SK-N-SH (cell line): ENCODE measurements around the gene CLEC7A.

Experiments
- CHD2 ChIP-seq: fragments of 150-350 bp; IDR thresholded peaks from 2 replicates; pipeline ENCODE4 v1.6.1; 2018; ENCODE audit warnings: low read length; ENCODE audit not compliant: partially characterized antibody
- EZH2phosphoT487 ChIP-seq: fragments of 200-600 bp; sonication (generic); IDR thresholded peaks from 2 replicates; pipeline ENCODE4 v1.6.1; 2017; ENCODE audit warnings: low read depth, mixed run types, mild to moderate bottlenecking, antibody characterized with exemption, moderate library complexity, borderline replicate concordance
- FOSL2 ChIP-seq: IDR thresholded peaks from 2 replicates; pipeline ENCODE4 v1.4.0; 2012; ENCODE audit warnings: low read depth, mild to moderate bottlenecking, moderate library complexity, borderline replicate concordance
- GABPA ChIP-seq: IDR thresholded peaks from 2 replicates; pipeline ENCODE4 v1.4.0; 2012; ENCODE audit warnings: low read depth, mild to moderate bottlenecking
- JUND ChIP-seq: IDR thresholded peaks from 2 replicates; pipeline ENCODE4 v1.4.0; 2012
- POLR2AphosphoS5 ChIP-seq: IDR thresholded peaks from 2 replicates; pipeline ENCODE4 v1.6.1; 2012; ENCODE audit warnings: low read depth, low read length
- RAD21 ChIP-seq: IDR thresholded peaks from 2 replicates; pipeline ENCODE4 v1.6.1; 2012; ENCODE audit warnings: mild to moderate bottlenecking, low read length
- RCOR1 ChIP-seq: fragments of 150-350 bp; IDR thresholded peaks from 2 replicates; pipeline ENCODE4 v1.6.1; 2017; ENCODE audit warnings: antibody characterized with exemption, low read length
- YY1 ChIP-seq: IDR thresholded peaks from 2 replicates; pipeline ENCODE4 v1.4.0; 2012; ENCODE audit warnings: low read depth, mild to moderate bottlenecking
- TF ChIP-seq, protein P1 (sequence below): fragments of 200-600 bp; sonication (generic); IDR thresholded peaks from 2 replicates; pipeline ENCODE4 v1.6.1; 2017; ENCODE audit warnings: antibody characterized with exemption, mild to moderate bottlenecking, moderate library complexity
- TF ChIP-seq, protein P2 (sequence below): IDR thresholded peaks from 2 replicates; pipeline ENCODE4 v1.6.1; 2012; ENCODE audit warnings: mild to moderate bottlenecking, low read depth, low read length, moderate library complexity
- TF ChIP-seq, protein P3 (sequence below): IDR thresholded peaks from 2 replicates; pipeline ENCODE4 v1.4.0; 2012; ENCODE audit warnings: low read depth, borderline replicate concordance
- TF ChIP-seq, protein P4 (sequence below): IDR thresholded peaks from 2 replicates; pipeline ENCODE4; 2012
- TF ChIP-seq, protein P5 (sequence below): IDR thresholded peaks from 2 replicates; pipeline ENCODE4 v1.4.0; 2012; ENCODE audit warnings: low read depth

DNA sequence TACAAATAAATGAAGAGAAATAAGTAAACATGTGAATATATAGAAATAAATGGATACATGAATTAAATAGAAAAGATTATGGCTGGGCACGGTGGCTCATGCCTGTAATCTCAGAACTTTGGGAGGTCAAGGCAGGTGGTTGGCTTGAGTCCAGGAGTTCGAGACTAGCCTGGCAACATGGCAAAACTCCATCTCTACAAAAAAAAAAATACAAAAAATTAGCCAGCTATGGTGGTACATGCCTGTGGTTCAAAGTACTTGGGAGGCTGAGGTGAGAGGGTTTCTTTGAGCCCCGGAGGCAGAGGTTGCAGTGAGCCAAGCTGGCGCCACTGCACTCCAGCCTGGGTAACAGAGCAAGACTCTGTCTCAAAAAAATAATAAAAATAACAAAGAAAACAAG is 5.1 kb upstream of the CLEC7A start:
- TF ChIP-seq, protein P1, sequence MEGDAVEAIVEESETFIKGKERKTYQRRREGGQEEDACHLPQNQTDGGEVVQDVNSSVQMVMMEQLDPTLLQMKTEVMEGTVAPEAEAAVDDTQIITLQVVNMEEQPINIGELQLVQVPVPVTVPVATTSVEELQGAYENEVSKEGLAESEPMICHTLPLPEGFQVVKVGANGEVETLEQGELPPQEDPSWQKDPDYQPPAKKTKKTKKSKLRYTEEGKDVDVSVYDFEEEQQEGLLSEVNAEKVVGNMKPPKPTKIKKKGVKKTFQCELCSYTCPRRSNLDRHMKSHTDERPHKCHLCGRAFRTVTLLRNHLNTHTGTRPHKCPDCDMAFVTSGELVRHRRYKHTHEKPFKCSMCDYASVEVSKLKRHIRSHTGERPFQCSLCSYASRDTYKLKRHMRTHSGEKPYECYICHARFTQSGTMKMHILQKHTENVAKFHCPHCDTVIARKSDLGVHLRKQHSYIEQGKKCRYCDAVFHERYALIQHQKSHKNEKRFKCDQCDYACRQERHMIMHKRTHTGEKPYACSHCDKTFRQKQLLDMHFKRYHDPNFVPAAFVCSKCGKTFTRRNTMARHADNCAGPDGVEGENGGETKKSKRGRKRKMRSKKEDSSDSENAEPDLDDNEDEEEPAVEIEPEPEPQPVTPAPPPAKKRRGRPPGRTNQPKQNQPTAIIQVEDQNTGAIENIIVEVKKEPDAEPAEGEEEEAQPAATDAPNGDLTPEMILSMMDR, result no peak
- no peak for TF ChIP-seq POLR2AphosphoS5
- no peak for TF ChIP-seq RAD21
- no peak for TF ChIP-seq EZH2phosphoT487
- TF ChIP-seq, protein P2, sequence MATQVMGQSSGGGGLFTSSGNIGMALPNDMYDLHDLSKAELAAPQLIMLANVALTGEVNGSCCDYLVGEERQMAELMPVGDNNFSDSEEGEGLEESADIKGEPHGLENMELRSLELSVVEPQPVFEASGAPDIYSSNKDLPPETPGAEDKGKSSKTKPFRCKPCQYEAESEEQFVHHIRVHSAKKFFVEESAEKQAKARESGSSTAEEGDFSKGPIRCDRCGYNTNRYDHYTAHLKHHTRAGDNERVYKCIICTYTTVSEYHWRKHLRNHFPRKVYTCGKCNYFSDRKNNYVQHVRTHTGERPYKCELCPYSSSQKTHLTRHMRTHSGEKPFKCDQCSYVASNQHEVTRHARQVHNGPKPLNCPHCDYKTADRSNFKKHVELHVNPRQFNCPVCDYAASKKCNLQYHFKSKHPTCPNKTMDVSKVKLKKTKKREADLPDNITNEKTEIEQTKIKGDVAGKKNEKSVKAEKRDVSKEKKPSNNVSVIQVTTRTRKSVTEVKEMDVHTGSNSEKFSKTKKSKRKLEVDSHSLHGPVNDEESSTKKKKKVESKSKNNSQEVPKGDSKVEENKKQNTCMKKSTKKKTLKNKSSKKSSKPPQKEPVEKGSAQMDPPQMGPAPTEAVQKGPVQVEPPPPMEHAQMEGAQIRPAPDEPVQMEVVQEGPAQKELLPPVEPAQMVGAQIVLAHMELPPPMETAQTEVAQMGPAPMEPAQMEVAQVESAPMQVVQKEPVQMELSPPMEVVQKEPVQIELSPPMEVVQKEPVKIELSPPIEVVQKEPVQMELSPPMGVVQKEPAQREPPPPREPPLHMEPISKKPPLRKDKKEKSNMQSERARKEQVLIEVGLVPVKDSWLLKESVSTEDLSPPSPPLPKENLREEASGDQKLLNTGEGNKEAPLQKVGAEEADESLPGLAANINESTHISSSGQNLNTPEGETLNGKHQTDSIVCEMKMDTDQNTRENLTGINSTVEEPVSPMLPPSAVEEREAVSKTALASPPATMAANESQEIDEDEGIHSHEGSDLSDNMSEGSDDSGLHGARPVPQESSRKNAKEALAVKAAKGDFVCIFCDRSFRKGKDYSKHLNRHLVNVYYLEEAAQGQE, result no peak
- TF ChIP-seq RCOR1, result no peak
- TF ChIP-seq CHD2, result no peak
- TF ChIP-seq YY1, result no peak
- TF ChIP-seq, protein P3, sequence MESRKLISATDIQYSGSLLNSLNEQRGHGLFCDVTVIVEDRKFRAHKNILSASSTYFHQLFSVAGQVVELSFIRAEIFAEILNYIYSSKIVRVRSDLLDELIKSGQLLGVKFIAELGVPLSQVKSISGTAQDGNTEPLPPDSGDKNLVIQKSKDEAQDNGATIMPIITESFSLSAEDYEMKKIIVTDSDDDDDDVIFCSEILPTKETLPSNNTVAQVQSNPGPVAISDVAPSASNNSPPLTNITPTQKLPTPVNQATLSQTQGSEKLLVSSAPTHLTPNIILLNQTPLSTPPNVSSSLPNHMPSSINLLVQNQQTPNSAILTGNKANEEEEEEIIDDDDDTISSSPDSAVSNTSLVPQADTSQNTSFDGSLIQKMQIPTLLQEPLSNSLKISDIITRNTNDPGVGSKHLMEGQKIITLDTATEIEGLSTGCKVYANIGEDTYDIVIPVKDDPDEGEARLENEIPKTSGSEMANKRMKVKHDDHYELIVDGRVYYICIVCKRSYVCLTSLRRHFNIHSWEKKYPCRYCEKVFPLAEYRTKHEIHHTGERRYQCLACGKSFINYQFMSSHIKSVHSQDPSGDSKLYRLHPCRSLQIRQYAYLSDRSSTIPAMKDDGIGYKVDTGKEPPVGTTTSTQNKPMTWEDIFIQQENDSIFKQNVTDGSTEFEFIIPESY, result no peak
- no peak for TF ChIP-seq FOSL2
- no peak for TF ChIP-seq JUND
- TF ChIP-seq, protein P4, sequence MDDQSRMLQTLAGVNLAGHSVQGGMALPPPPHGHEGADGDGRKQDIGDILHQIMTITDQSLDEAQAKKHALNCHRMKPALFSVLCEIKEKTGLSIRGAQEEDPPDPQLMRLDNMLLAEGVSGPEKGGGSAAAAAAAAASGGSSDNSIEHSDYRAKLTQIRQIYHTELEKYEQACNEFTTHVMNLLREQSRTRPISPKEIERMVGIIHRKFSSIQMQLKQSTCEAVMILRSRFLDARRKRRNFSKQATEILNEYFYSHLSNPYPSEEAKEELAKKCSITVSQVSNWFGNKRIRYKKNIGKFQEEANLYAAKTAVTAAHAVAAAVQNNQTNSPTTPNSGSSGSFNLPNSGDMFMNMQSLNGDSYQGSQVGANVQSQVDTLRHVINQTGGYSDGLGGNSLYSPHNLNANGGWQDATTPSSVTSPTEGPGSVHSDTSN, result no peak
- TF ChIP-seq, protein P5, sequence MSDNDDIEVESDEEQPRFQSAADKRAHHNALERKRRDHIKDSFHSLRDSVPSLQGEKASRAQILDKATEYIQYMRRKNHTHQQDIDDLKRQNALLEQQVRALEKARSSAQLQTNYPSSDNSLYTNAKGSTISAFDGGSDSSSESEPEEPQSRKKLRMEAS, result no peak
- TF ChIP-seq GABPA, result no peak
